ENCODE measurements around the gene TP73. TPM values are rescaled to one million over a fixed set of nuclear protein-coding genes. Genes with fewer than 3 reads are reported as not detected.

TP73 gene
- total RNA-seq, 1 experiment from 2014 or later = 4.4 TPM

- no peak for DNase-seq (ENCODE audit: low read depth)
- in situ Hi-C loops (cut with HindIII; ENCODE audit: low pct_unique_long_range_greater_than_20kb, low sequenced_read_pairs) = loop anchor here (25.0 kb wide), 1 partner anchor 108 kb away; no protein-coding TSS in a partner anchor
Observed at GRCh38 chr1:3645247-3645646, 7.1 kb upstream of the TP73 start.

GRCh38 chr1:3645666-3646355, 6.5 kb upstream of the TP73 start:
- in situ Hi-C loops (cut with HindIII; ENCODE audit: low pct_unique_long_range_greater_than_20kb, low sequenced_read_pairs) = loop anchor here (25.0 kb wide), 1 partner anchor 109 kb away; no protein-coding TSS in a partner anchor
- DNase-seq (ENCODE audit: low read depth) = no peak

GRCh38 chr1:3646596-3646995, 5.7 kb upstream of the TP73 start:
- in situ Hi-C loops (cut with HindIII; ENCODE audit: low pct_unique_long_range_greater_than_20kb, low sequenced_read_pairs) = loop anchor here (25.0 kb wide), 1 partner anchor 109 kb away; no protein-coding TSS in a partner anchor
- DNase-seq (ENCODE audit: low read depth) = no peak

- in situ Hi-C loops (cut with HindIII; ENCODE audit: low pct_unique_long_range_greater_than_20kb, low sequenced_read_pairs) = loop anchor here (25.0 kb wide), 1 partner anchor 112 kb away; no protein-coding TSS in a partner anchor
- peak; percentile 77 for DNase-seq (ENCODE audit: low read depth)
Observed at GRCh38 chr1:3649342-3650247, 2.7 kb upstream of the TP73 start, which contains the start of gene WRAP73. WRAP73 (minus strand) TSS chr1:3650103; CDS start chr1:3649999, 104 bp downstream.

GRCh38 chr1:3650248-3651025, 1.9 kb upstream of the TP73 start:
- in situ Hi-C loops (cut with HindIII; ENCODE audit: low pct_unique_long_range_greater_than_20kb, low sequenced_read_pairs) = no loop called here
- DNase-seq (ENCODE audit: low read depth) = no peak

GRCh38 chr1:3651026-3651929, 1.0 kb upstream of the TP73 start:
- DNase-seq (ENCODE audit: low read depth) = no peak
- in situ Hi-C loops (cut with HindIII; ENCODE audit: low pct_unique_long_range_greater_than_20kb, low sequenced_read_pairs) = no loop called here

- in situ Hi-C loops (cut with HindIII; ENCODE audit: low pct_unique_long_range_greater_than_20kb, low sequenced_read_pairs) = no loop called here
- DNase-seq (ENCODE audit: low read depth) = peak; percentile 47
Observed at GRCh38 chr1:3652548-3653285, 401 bp downstream of the TP73 start.

- in situ Hi-C loops (cut with HindIII; ENCODE audit: low pct_unique_long_range_greater_than_20kb, low sequenced_read_pairs) = no loop called here
- DNase-seq (ENCODE audit: low read depth) = no peak
Observed at GRCh38 chr1:3653286-3653618, 936 bp downstream of the TP73 start.

GRCh38 chr1:3654549-3655281, 2.4 kb downstream of the TP73 start:
- no peak for DNase-seq (ENCODE audit: low read depth)
- in situ Hi-C loops (cut with HindIII; ENCODE audit: low pct_unique_long_range_greater_than_20kb, low sequenced_read_pairs) = no loop called here

GRCh38 chr1:3656450-3657095, 4.3 kb downstream of the TP73 start:
- in situ Hi-C loops (cut with HindIII; ENCODE audit: low pct_unique_long_range_greater_than_20kb, low sequenced_read_pairs) = no loop called here
- DNase-seq (ENCODE audit: low read depth) = no peak

GRCh38 chr1:3657096-3657475, 4.8 kb downstream of the TP73 start:
- in situ Hi-C loops (cut with HindIII; ENCODE audit: low pct_unique_long_range_greater_than_20kb, low sequenced_read_pairs) = no loop called here
- no peak for DNase-seq (ENCODE audit: low read depth)

GRCh38 chr1:3657578-3658230, 5.4 kb downstream of the TP73 start:
- no peak for DNase-seq (ENCODE audit: low read depth)
- in situ Hi-C loops (cut with HindIII; ENCODE audit: low pct_unique_long_range_greater_than_20kb, low sequenced_read_pairs) = no loop called here

GRCh38 chr1:3658231-3658615, 5.9 kb downstream of the TP73 start:
- DNase-seq (ENCODE audit: low read depth) = no peak
- in situ Hi-C loops (cut with HindIII; ENCODE audit: low pct_unique_long_range_greater_than_20kb, low sequenced_read_pairs) = no loop called here

GRCh38 chr1:3659093-3659492, 6.8 kb downstream of the TP73 start:
- in situ Hi-C loops (cut with HindIII; ENCODE audit: low pct_unique_long_range_greater_than_20kb, low sequenced_read_pairs) = no loop called here
- DNase-seq (ENCODE audit: low read depth) = no peak

- no peak for DNase-seq (ENCODE audit: low read depth)
- in situ Hi-C loops (cut with HindIII; ENCODE audit: low pct_unique_long_range_greater_than_20kb, low sequenced_read_pairs) = no loop called here
Observed at GRCh38 chr1:3660704-3661103, 8.4 kb downstream of the TP73 start.

GRCh38 chr1:3661631-3662030, 9.3 kb downstream of the TP73 start:
- in situ Hi-C loops (cut with HindIII; ENCODE audit: low pct_unique_long_range_greater_than_20kb, low sequenced_read_pairs) = no loop called here
- DNase-seq (ENCODE audit: low read depth) = no peak

Data from Caki2 (cell line).